Prostate gland (tissue), 2 donors: Measurements from ENCODE around the gene RPLP2. TPM values are rescaled to one million over a fixed set of nuclear protein-coding genes. Genes with fewer than 3 reads are reported as not detected.

Source experiments
- DNase-seq: peaks from one replicate; pipeline ENCODE4 v3.0.0-alpha.2; 2019; ENCODE audit warnings: low spot score
- H3K27ac ChIP-seq, 2 donors: fragments of 200-600 bp; sonication (generic); 2 replicates each; pipeline ENCODE4 v1.5.1; 2017 to 2019
- H3K27me3 ChIP-seq: fragments of 200-600 bp; sonication (generic); replicated peaks from 2 replicates; pipeline ENCODE4 v1.5.1; 2019; ENCODE audit not compliant: insufficient read depth
- H3K36me3 ChIP-seq, 2 donors: fragments of 200-600 bp; sonication (generic); 1 replicate in 1 of 2; 2 replicates in 1 of 2; pipeline versions ENCODE4 v1.5.1 to v1.8.1; 2017 to 2019
- H3K4me1 ChIP-seq: fragments of 200-600 bp; sonication (generic); replicated peaks from 2 replicates; pipeline ENCODE4 v1.5.1; 2019
- H3K4me3 ChIP-seq, 2 donors: fragments of 200-600 bp; sonication (generic); 2 replicates each; pipeline ENCODE4 v1.5.1; 2017 to 2019
- H3K9me3 ChIP-seq: fragments of 200-600 bp; sonication (generic); 2 replicates; pipeline ENCODE4 v1.5.1; 2017
- POLR2A ChIP-seq: fragments of 450-650 bp; IDR thresholded peaks from one replicate; pipeline ENCODE4 v1.6.1; 2016; ENCODE audit warnings: antibody characterized with exemption, mild to moderate bottlenecking
- POLR2AphosphoS5 ChIP-seq: sonication (generic); formaldehyde crosslinking; IDR thresholded peaks from one replicate; pipeline ENCODE4 v1.6.1; 2017; ENCODE audit warnings: antibody characterized with exemption
- WGBS: methylation state at CpG from one replicate; pipeline ENCODE4 v1.1.5; 2018; 5-methylcytosine and 5-hydroxymethylcytosine counted together
- intact Hi-C: fragments of 100-400 bp; cut with DNase I; formaldehyde crosslinking; loops from one replicate; pipeline ENCODE4 v1.14.2; 2022
- total RNA-seq, 2 donors: library from RNA; depleted of rRNA; stranded (reverse); fragments of >200 nt; gene quantifications; one replicate each; pipeline ENCODE4 v1.1.0, GENCODE V29; 2016
- TF ChIP-seq, protein P1 (sequence below), 4 experiments: fragments of 200-600 bp in 2 of 4; fragments of 450-650 bp in 2 of 4; sonication (generic) in 2 of 4; IDR thresholded peaks; 1 replicate in 3 of 4; 2 replicates in 1 of 4; pipeline ENCODE4 v1.5.1; 2016 to 2019; ENCODE audit warnings: antibody characterized with exemption in 4 of 4, mild to moderate bottlenecking in 2 of 4, moderate library complexity in 2 of 4

Gene RPLP2
- total RNA-seq, 2 donors from 2014 or later: 431 to 906 TPM

DNA sequence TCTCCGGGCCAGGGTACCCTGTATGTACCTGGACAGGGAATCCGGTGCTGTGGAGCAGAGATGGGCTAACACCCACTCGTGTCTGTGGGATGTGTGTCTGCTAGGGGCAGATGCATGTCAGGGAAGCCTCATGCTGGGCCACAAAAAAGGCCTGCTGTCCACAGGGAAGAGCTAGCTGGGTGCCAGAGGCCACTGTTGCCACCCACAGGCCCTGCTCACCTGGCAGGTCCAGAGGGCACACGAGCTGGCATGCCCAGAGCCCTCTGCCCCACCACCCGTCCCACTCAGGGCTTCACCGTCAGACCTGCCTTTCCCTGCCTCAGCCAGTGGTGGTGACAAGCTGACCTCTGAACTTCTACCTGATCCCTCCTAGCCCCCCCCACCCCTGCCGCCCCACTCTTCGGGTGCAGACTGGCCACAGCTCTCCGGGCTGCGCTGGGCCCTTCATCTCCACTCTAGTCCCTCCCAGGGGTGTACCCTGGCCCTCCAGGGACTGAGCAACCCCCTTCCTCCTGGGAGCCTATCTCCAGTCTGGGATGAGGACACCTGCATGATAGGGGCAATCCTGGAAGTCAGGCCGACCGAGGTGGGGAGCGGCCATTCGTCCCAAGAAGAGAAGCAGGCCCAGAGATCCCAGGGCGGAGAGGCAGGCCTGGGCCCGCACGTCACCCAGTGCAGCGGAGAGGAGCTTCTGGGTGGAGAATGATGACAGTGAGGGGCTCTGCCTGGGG is 13.0 kb upstream of the RPLP2 start:
- TF ChIP-seq POLR2A (peak; percentile 15), POLR2AphosphoS5 (no peak)
- TF ChIP-seq, protein P1, sequence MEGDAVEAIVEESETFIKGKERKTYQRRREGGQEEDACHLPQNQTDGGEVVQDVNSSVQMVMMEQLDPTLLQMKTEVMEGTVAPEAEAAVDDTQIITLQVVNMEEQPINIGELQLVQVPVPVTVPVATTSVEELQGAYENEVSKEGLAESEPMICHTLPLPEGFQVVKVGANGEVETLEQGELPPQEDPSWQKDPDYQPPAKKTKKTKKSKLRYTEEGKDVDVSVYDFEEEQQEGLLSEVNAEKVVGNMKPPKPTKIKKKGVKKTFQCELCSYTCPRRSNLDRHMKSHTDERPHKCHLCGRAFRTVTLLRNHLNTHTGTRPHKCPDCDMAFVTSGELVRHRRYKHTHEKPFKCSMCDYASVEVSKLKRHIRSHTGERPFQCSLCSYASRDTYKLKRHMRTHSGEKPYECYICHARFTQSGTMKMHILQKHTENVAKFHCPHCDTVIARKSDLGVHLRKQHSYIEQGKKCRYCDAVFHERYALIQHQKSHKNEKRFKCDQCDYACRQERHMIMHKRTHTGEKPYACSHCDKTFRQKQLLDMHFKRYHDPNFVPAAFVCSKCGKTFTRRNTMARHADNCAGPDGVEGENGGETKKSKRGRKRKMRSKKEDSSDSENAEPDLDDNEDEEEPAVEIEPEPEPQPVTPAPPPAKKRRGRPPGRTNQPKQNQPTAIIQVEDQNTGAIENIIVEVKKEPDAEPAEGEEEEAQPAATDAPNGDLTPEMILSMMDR (IDR thresholded peaks at IDR 0.05): no peak
- intact Hi-C loops: no loop called here
- Histone ChIP-seq H3K27ac (peak overlapping the region; percentile 81 to 86), H3K9me3 (no peaks in the 10 kb centered on the region), H3K27me3 (no peaks in the 10 kb centered on the region), H3K4me3 (peak overlapping the region; percentile 47 to 73), H3K4me1 (peaks cover 16% of the 10 kb centered on the region), H3K36me3 (no peaks in the 10 kb centered on the region)
- DNase-seq: no peak
- WGBS: 12% methylated on average over 18 of the region's 18 CpGs

DNA sequence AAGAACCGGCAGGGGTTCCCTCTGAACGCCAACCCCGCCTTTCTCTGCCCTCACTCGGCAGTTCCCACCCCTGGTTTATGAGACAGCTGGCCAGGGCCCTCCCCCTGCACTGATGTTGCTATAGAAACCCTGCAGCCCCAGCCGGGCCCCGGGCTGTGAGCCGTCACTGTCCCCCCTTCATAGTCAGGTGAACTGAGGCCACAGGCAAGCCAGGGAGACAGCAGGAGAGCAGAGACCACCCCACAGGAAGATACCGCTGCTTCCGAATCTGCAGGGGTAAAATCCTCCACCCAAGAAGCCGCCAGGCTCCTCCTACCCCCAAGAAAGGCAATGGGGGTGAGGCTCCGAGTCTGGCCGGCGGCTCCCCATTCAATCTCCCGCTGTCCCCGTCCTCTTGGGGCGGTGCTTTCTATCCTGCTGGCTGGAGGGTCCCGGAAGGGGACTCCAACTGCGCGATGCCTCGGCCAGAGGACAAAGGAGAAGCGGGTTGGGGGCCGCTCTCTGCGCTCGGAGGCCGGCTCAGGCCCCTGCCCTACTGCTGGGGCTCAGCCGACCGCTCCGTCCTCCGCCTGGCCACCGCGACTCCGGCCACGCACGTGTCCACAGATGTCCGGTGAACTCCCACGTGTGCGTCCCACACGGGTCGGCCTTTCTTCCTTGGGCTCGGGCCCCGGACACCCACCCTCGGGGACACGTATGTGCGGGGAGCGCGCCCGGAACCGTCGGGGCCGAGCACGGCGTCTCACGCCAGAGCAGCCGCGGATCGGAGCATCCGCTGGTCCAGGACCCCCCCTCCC is 12.3 kb upstream of the RPLP2 start:
- DNase-seq: peak; percentile 63
- under 1% methylated on average over 57 of the region's 57 CpGs for WGBS

DNA sequence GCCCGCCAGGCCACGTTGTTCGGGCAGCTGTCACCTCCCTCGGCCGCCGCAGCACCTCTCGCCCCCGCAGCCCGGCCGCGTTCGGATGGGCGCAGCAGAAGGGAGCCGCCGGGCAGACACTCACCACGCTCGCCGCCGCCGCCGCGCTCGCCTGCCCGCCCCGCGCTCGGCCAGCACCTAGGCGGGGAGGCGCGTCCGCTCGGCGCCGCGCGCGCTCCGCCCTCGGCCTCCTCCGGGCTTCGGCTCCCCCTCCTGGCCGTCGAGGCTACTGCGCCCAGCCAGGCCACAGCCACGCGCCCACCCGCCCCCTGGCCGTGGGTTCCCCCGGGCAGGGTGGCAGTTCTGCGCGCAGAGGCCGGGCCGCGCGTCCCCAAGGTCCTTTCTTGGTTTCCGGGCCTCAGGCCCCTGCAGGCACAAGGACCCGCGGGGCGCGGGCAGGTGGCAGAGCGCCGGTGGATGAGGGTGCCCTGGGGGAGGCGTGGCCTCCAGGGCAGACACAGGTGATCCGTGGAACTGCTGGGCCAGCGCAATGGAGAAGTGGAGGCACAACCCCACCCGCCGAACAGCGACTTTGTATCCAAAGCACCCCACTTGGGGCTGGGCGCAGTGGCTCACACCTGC is 11.6 kb upstream of the RPLP2 start, which contains the start of gene SLC25A22:
Gene SLC25A22, minus strand, starts transcription at position 189 of the 621 bp plus-strand sequence. CDS start 3,275 bp downstream, outside the sequence.
- intact Hi-C loops: no loop called here
- Histone ChIP-seq H3K27me3 (no peaks in the 10 kb centered on the region), H3K27ac (peak within 1 kb of the TSS; percentile 81 to 86), H3K4me3 (peak within 1 kb of the TSS; percentile 47 to 73), H3K36me3 (no peaks in the 10 kb centered on the region), H3K9me3 (no peaks in the 10 kb centered on the region), H3K4me1 (peaks cover 16% of the 10 kb centered on the region)
- 8% methylated on average over 42 of the region's 69 CpGs for WGBS
- peak; percentile 64 for DNase-seq
- no peak for TF ChIP-seq POLR2AphosphoS5
- TF ChIP-seq, protein P1 (IDR thresholded peaks at IDR 0.05): peak; percentile 65 to 95 (median 88)

More for the DNA sequence above, 12.3 kb upstream of the RPLP2 start:
- Histone ChIP-seq H3K36me3 (no peaks in the 10 kb centered on the region), H3K4me1 (peaks cover 16% of the 10 kb centered on the region), H3K9me3 (no peaks in the 10 kb centered on the region), H3K27me3 (no peaks in the 10 kb centered on the region), H3K4me3 (peak overlapping the region; percentile 47 to 73), H3K27ac (peak overlapping the region; percentile 81 to 86)
- TF ChIP-seq POLR2A: no peak
- peak; percentile 51 for TF ChIP-seq POLR2AphosphoS5
- TF ChIP-seq, protein P1 (IDR thresholded peaks at IDR 0.05): no peak
- intact Hi-C loops: no loop called here

DNA sequence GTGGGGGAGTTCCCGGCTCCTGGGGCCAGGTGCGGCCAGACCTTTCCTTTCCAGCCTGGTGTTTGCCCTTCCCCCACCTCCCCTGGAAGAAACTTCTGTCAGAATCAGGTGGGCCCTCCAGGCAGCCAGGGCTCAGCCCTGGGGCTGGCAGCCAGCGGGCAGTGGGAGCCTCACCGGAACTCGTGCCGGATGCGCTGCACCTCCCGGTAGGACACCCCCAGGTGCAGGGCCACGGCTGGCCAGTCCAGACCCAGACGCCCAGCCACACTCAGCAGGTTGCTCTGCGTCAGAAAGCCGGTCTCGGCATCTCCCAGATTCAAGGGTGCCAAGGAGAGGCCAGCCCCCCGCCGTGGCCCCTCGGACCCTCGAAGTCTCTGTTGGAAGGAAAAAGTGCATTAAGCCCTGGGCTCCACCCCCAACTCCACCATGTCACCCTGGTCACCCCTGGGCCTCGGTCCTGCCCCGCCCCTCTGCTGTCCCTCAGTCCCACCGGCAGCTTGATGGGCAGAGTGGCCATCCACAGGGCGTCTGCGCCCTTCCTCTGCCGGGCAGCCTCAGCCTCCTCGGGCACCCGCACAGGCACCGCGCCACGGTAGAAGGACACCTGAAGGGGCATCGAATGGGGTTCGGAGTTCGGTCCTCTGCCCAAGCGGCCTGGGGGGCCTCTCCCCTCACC is 10.0 kb upstream of the RPLP2 start:
- Histone ChIP-seq H3K36me3 (no peaks in the 10 kb centered on the region), H3K9me3 (no peaks in the 10 kb centered on the region), H3K4me1 (peaks cover 29% of the 10 kb centered on the region), H3K27ac (no peak overlapping the region), H3K27me3 (no peaks in the 10 kb centered on the region), H3K4me3 (no peak overlapping the region)
- 87% methylated on average over 32 of the region's 32 CpGs for WGBS
- no peak for DNase-seq
- intact Hi-C loops: no loop called here
- TF ChIP-seq, protein P1 (IDR thresholded peaks at IDR 0.05): no peak
- TF ChIP-seq POLR2AphosphoS5: no peak
- TF ChIP-seq POLR2A: no peak
